Subcutaneous abdominal adipose tissue (tissue), 5 donors: ENCODE data around the gene BTBD7.

Source experiments
- H3K27ac ChIP-seq: one replicate; pipeline ENCODE4 v1.7.0; 2013; ENCODE audit warnings: low read depth, mild to moderate bottlenecking, inconsistent platforms, low read length, moderate library complexity
- H3K27me3 ChIP-seq, 5 donors: one replicate each; pipeline ENCODE4 v1.7.0; 2013; ENCODE audit warnings: low read length in 5 of 5, inconsistent platforms in 1 of 5; ENCODE audit not compliant: control insufficient read depth in 5 of 5, insufficient read depth in 4 of 5
- H3K36me3 ChIP-seq, 5 donors: one replicate each; pipeline ENCODE4 v1.7.0; 2013; ENCODE audit warnings: low read length in 5 of 5; ENCODE audit not compliant: control insufficient read depth in 5 of 5, insufficient read depth in 5 of 5
- H3K4me1 ChIP-seq, 5 donors: one replicate each; pipeline ENCODE4 v1.7.0; 2013; ENCODE audit warnings: low read length in 5 of 5, mild to moderate bottlenecking in 3 of 5, moderate library complexity in 1 of 5; ENCODE audit not compliant: control insufficient read depth in 5 of 5, insufficient read depth in 5 of 5
- H3K4me3 ChIP-seq, 5 donors: one replicate each; pipeline ENCODE4 v1.7.0; 2013; ENCODE audit warnings: low read length in 5 of 5, low read depth in 1 of 5
- H3K9ac ChIP-seq, 5 donors: one replicate each; pipeline ENCODE4 v1.7.0; 2013; ENCODE audit warnings: low read length in 5 of 5, mild to moderate bottlenecking in 4 of 5, moderate library complexity in 3 of 5
- H3K9me3 ChIP-seq, 5 donors: one replicate each; pipeline ENCODE4 v1.7.0; 2013; ENCODE audit warnings: low read length in 5 of 5; ENCODE audit not compliant: control insufficient read depth in 5 of 5
- donor health status: healthy.
- donor health status: healthy.
- donor health status: healthy.
- donor health status: healthy.
- donor health status: healthy.

BTBD7 gene

DNA sequence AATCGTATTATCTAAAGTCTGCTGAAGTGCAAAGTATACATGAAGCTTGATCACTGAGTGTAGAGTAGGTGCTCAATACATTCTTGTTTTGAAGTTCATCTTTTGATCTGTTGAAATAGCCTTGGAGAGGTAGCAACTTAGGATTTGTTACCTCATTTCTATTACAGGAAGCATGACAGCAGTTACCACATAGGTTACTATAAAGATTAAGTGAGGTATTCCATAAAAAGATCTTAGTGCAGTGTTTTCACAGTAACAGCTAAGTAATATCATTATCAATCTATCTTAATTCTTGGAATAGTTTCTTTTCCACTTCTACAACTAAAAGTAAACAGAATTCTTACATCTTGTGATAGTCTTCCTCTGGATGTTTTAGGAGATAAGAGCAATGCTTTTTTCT, 50.9 kb downstream of the BTBD7 start:
- peaks cover 0 to 8% (median 0%) of the 10 kb centered on the region in 5 donors for H3K4me1 ChIP-seq
- no peak overlapping the region for H3K9ac ChIP-seq
- no peak overlapping the region for H3K4me3 ChIP-seq
- peaks cover 0 to 11% (median 3%) of the 10 kb centered on the region in 5 donors for H3K36me3 ChIP-seq
- no peaks in the 10 kb centered on the region for H3K9me3 ChIP-seq
- no peak overlapping the region for H3K27ac ChIP-seq
- H3K27me3 ChIP-seq, result no peaks in the 10 kb centered on the region

- H3K36me3 ChIP-seq, result peaks cover 0 to 11% (median 0%) of the 10 kb centered on the region in 5 donors
- no peak overlapping the region for H3K9ac ChIP-seq
- no peaks in the 10 kb centered on the region for H3K27me3 ChIP-seq
- no peak overlapping the region for H3K27ac ChIP-seq
- peaks cover 0 to 8% (median 0%) of the 10 kb centered on the region in 5 donors for H3K4me1 ChIP-seq
- H3K4me3 ChIP-seq, result no peak overlapping the region
- no peaks in the 10 kb centered on the region for H3K9me3 ChIP-seq
Observed at GRCh38 chr14:93280743-93281142, 52.1 kb downstream of the BTBD7 start.

GRCh38 chr14:93276031-93276716, 56.7 kb downstream of the BTBD7 start:
- peaks cover 3 to 10% (median 6%) of the 10 kb centered on the region in 5 donors for H3K36me3 ChIP-seq
- H3K27ac ChIP-seq, result no peak overlapping the region
- H3K9ac ChIP-seq, result no peak overlapping the region
- no peaks in the 10 kb centered on the region for H3K27me3 ChIP-seq
- no peaks in the 10 kb centered on the region for H3K9me3 ChIP-seq
- no peak overlapping the region for H3K4me3 ChIP-seq
- peaks cover 0 to 6% (median 0%) of the 10 kb centered on the region in 5 donors for H3K4me1 ChIP-seq

DNA sequence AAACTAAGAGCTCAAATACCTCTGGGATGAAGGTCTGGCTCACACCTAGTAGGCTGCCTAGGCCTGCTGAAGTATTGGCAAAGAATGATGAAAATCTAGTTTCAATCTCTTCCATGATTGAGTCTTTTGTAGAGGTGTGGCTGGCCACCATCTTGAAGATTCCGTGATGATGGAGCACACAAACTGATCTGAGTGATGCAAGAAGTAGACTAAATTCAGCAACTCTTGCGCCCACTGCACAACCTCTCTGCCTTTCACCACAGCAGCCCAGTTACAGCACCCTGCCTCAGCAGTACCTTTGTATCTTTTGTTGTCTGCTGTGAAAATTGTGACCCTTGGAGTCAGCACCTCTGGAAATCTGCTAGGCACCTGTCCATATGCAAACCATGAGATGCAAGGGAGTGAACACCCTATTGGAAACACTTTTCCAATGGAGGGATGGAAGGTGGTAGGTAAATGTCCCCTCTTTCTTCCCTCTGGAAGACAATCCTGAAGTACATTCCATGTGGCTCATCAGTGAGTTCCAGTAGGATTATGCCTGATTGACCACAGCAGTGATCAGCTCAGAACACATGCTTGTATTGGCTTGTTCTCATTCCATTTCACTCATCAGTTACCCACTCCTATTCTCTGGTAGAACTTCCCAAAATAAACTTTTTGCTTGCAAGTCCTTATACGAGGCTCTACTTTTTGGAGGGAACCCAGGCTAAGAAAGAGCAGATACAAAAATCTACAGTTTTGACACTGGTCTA, 58.6 kb downstream of the BTBD7 start:
- Histone ChIP-seq H3K9me3 (no peaks in the 10 kb centered on the region), H3K9ac (no peak overlapping the region), H3K27me3 (no peaks in the 10 kb centered on the region), H3K4me1 (peaks cover 0 to 13% (median 5%) of the 10 kb centered on the region in 5 donors), H3K36me3 (peaks cover 3 to 10% (median 6%) of the 10 kb centered on the region in 5 donors), H3K4me3 (no peak overlapping the region), H3K27ac (no peak overlapping the region)

DNA sequence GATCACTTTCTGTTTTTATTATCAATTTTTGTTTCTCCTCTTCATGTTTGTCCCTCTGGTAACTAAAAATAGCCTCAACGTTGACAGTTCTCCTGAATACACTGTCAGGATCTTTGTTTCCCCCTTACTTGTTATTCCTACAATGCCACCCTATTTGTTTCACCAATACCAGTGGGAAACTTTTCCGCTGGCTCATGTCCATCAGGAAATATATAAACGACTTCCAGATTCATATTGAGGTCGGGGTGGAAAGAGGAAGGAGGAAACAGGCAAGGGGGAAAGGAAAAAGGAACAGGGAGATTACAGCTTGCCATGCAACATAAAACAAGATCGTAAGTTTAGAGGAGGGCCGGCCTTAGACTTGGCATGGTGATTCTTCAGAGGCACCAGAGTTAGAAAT, 61.7 kb downstream of the BTBD7 start:
- peaks cover 0 to 10% (median 3%) of the 10 kb centered on the region in 5 donors for H3K36me3 ChIP-seq
- H3K27me3 ChIP-seq, result no peaks in the 10 kb centered on the region
- H3K4me3 ChIP-seq, result no peak overlapping the region
- no peak overlapping the region for H3K27ac ChIP-seq
- peaks cover 0 to 13% (median 5%) of the 10 kb centered on the region in 5 donors for H3K4me1 ChIP-seq
- peak overlapping the region in 1 of 5 donors; percentile 12 for H3K9ac ChIP-seq
- no peaks in the 10 kb centered on the region for H3K9me3 ChIP-seq

- Histone ChIP-seq H3K9ac (no peak overlapping the region), H3K4me3 (no peak overlapping the region), H3K27me3 (no peaks in the 10 kb centered on the region), H3K36me3 (peaks cover 0 to 10% (median 3%) of the 10 kb centered on the region in 5 donors), H3K4me1 (peaks cover 0 to 13% (median 5%) of the 10 kb centered on the region in 5 donors), H3K9me3 (no peaks in the 10 kb centered on the region), H3K27ac (no peak overlapping the region)
Observed at GRCh38 chr14:93269341-93270068, 63.3 kb downstream of the BTBD7 start.

- Histone ChIP-seq H3K36me3 (peaks cover 3 to 4% (median 3%) of the 10 kb centered on the region in 5 donors), H3K4me3 (no peak overlapping the region), H3K27me3 (no peaks in the 10 kb centered on the region), H3K27ac (no peak overlapping the region), H3K9ac (no peak overlapping the region), H3K4me1 (peaks cover 0 to 13% (median 5%) of the 10 kb centered on the region in 5 donors), H3K9me3 (no peaks in the 10 kb centered on the region)
Observed at GRCh38 chr14:93268406-93268805, 64.4 kb downstream of the BTBD7 start.

GRCh38 chr14:93267149-93267711, 65.6 kb downstream of the BTBD7 start:
- Histone ChIP-seq H3K27ac (no peak overlapping the region), H3K9ac (no peak overlapping the region), H3K9me3 (no peaks in the 10 kb centered on the region), H3K4me1 (peaks cover 0 to 13% (median 5%) of the 10 kb centered on the region in 5 donors), H3K27me3 (no peaks in the 10 kb centered on the region), H3K36me3 (peaks cover 4 to 12% (median 10%) of the 10 kb centered on the region in 5 donors), H3K4me3 (no peak overlapping the region)

DNA sequence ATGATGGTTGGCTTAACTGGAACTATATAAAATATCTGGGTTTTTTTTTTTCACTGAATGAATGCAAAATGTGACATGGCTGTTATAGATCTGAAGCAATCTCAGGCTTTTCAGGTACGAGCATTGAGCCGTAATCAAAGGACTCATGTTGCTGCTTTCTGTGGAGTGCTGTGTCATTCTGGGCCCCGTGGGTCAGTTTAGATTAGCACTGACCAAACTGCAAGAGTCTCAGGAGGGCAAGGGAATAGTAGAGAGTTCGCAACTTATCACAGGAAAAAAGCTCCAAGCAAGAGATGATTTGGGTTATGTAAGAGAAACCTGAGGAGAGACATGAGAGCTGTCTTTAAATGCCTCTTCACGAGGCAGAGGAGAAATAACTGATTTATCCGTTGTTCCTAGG, 66.7 kb downstream of the BTBD7 start:
- H3K4me1 ChIP-seq, result peaks cover 0 to 7% (median 4%) of the 10 kb centered on the region in 5 donors
- no peaks in the 10 kb centered on the region for H3K27me3 ChIP-seq
- no peak overlapping the region for H3K4me3 ChIP-seq
- peaks cover 4 to 21% (median 13%) of the 10 kb centered on the region in 5 donors for H3K36me3 ChIP-seq
- H3K27ac ChIP-seq, result no peak overlapping the region
- no peak overlapping the region for H3K9ac ChIP-seq
- no peaks in the 10 kb centered on the region for H3K9me3 ChIP-seq
